ENCODE results near the gene GATD1.

DNA sequence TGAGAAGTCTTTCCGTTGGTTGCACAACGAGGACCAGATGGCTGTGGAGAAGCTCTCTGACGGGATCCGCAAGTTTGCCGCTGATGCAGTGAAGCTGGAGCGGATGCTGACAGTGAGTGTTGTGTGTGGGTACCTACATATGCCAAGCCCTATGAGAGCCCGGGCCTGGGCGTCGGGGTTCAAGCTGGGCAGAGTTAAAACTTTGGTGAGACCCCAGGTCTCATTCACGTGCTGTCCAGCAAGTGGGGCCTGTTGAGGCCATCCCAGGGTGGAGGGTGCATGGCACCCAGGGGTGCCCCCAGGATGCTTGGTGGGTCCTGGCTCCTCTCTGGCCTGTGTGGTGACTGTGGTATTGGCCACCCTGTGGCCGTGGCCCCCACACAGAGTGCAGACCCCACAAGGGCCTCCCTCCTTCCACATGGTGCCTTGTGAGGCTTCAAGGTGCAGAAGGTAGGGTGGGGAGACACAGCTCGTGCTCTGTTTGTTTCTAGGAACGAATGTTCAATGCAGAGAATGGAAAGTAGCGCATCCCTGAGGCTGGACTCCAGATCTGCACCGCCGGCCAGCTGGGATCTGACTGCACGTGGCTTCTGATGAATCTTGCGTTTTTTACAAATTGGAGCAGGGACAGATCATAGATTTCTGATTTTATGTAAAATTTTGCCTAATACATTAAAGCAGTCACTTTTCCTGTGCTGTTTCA, 12.8 kb downstream of the GATD1 start:
- no peak for TF ChIP-seq CTCF (conservative IDR thresholded peaks at IDR 0.05 in 1 of 2, IDR thresholded peaks at IDR 0.05 in 1 of 2; ENCODE audit: extremely low read depth in 1 of 2, insufficient read depth in 1 of 2, low read depth in 1 of 2, low read length in 2 of 2)
- no peak for TF ChIP-seq EZH2 (IDR thresholded peaks at IDR 0.05; ENCODE audit: borderline replicate concordance, low read length)
